22Rv1 (cell line): Measurements from ENCODE around the gene AOPEP.

ENCODE experiments used
- CTCF ChIP-seq: fragments of 450-650 bp; IDR thresholded peaks from 2 replicates; pipeline ENCODE4 v1.5.1; 2017; ENCODE audit warnings: mild to moderate bottlenecking
- ZFX ChIP-seq: fragments of 450-650 bp; IDR thresholded peaks from 2 replicates; pipeline ENCODE4 v1.6.1; 2017; ENCODE audit warnings: antibody characterized with exemption, borderline replicate concordance

GRCh38 chr9:94812343-94812742, 85.8 kb downstream of the AOPEP start:
- no peak for TF ChIP-seq CTCF
- no peak for TF ChIP-seq ZFX
